ENCODE results near the gene AATF.

DNA sequence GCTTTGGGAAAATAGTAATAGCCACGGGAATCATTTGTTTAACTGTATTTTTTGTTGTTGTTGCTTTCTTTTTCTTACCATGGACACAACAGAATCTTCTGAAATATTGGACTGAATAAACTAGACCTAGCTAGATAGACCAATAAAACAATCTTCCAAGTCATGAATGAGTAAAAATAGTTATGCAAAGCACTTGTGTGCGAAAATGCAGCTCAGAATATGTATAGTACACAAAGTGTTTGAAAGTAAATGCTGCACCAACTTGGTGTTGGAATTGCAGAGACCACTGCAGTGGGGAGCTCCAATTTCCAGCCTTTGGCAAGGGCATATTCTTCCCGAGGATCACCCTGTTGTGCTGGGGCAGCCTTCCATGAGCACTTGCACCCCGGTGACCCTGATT lies 68.0 kb downstream of the AATF start:
- TF ChIP-seq, protein P1, sequence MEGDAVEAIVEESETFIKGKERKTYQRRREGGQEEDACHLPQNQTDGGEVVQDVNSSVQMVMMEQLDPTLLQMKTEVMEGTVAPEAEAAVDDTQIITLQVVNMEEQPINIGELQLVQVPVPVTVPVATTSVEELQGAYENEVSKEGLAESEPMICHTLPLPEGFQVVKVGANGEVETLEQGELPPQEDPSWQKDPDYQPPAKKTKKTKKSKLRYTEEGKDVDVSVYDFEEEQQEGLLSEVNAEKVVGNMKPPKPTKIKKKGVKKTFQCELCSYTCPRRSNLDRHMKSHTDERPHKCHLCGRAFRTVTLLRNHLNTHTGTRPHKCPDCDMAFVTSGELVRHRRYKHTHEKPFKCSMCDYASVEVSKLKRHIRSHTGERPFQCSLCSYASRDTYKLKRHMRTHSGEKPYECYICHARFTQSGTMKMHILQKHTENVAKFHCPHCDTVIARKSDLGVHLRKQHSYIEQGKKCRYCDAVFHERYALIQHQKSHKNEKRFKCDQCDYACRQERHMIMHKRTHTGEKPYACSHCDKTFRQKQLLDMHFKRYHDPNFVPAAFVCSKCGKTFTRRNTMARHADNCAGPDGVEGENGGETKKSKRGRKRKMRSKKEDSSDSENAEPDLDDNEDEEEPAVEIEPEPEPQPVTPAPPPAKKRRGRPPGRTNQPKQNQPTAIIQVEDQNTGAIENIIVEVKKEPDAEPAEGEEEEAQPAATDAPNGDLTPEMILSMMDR (IDR thresholded peaks at IDR 0.05 in 2 of 3, conservative IDR thresholded peaks at IDR 0.05 in 1 of 3; ENCODE audit: insufficient read depth in 2 of 3, low read depth in 1 of 3, low read length in 3 of 3) = no peak
- TF ChIP-seq POLR2AphosphoS5 (IDR thresholded peaks at IDR 0.05; ENCODE audit: control insufficient read depth, insufficient read depth, low read depth, low read length) (no peak), SPI1 (IDR thresholded peaks at IDR 0.05; ENCODE audit: borderline replicate concordance, low read depth, low read length) (no peak), POLR2A (conservative IDR thresholded peaks at IDR 0.05) (no peak), RFX5 (IDR thresholded peaks at IDR 0.05; ENCODE audit: low read depth, low read length) (no peak), SETDB1 (IDR thresholded peaks at IDR 0.05; ENCODE audit: low read length) (no peak), CC2D1A (IDR thresholded peaks at IDR 0.05) (no peak), EZH2 (IDR thresholded peaks at IDR 0.05; ENCODE audit: borderline replicate concordance, low read depth, low read length) (no peak), ZNF143 (CRISPR knock-in tag; IDR thresholded peaks at IDR 0.05) (no peak), MEF2D (tag; conservative IDR thresholded peaks at IDR 0.05; ENCODE audit: low read depth) (no peak)
- TF ChIP-seq, protein P2, sequence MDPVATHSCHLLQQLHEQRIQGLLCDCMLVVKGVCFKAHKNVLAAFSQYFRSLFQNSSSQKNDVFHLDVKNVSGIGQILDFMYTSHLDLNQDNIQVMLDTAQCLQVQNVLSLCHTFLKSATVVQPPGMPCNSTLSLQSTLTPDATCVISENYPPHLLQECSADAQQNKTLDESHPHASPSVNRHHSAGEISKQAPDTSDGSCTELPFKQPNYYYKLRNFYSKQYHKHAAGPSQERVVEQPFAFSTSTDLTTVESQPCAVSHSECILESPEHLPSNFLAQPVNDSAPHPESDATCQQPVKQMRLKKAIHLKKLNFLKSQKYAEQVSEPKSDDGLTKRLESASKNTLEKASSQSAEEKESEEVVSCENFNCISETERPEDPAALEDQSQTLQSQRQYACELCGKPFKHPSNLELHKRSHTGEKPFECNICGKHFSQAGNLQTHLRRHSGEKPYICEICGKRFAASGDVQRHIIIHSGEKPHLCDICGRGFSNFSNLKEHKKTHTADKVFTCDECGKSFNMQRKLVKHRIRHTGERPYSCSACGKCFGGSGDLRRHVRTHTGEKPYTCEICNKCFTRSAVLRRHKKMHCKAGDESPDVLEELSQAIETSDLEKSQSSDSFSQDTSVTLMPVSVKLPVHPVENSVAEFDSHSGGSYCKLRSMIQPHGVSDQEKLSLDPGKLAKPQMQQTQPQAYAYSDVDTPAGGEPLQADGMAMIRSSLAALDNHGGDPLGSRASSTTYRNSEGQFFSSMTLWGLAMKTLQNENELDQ (CRISPR knock-in tag; IDR thresholded peaks at IDR 0.05; ENCODE audit: borderline replicate concordance) = no peak
- TF ChIP-seq, protein P3, sequence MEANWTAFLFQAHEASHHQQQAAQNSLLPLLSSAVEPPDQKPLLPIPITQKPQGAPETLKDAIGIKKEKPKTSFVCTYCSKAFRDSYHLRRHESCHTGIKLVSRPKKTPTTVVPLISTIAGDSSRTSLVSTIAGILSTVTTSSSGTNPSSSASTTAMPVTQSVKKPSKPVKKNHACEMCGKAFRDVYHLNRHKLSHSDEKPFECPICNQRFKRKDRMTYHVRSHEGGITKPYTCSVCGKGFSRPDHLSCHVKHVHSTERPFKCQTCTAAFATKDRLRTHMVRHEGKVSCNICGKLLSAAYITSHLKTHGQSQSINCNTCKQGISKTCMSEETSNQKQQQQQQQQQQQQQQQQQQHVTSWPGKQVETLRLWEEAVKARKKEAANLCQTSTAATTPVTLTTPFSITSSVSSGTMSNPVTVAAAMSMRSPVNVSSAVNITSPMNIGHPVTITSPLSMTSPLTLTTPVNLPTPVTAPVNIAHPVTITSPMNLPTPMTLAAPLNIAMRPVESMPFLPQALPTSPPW (CRISPR knock-in tag; IDR thresholded peaks at IDR 0.05) = no peak
